ENCODE results near the gene AMBRA1. TPM values are rescaled to one million over a fixed set of nuclear protein-coding genes. Genes with fewer than 3 reads are reported as not detected.
"Not testable (repeated sequence)": the region's sequence is repeated elsewhere in the genome, so short reads cannot be mapped to it uniquely, and the experiment has no call there.

The AMBRA1 gene
- total RNA-seq, 2 donors from 2014 or later, result 56.2 to 60.7 TPM

GRCh38 chr11:46379482-46380293 lies 214.1 kb downstream of the AMBRA1 start:
- DNase-seq (ENCODE audit: low spot score); intact Hi-C loops (cut with DNase I); H3K36me3 ChIP-seq; H3K4me1 ChIP-seq (replicated peaks); H3K27me3 ChIP-seq (replicated peaks; ENCODE audit: insufficient read depth); H3K9me3 ChIP-seq: not testable (repeated sequence)
- Histone ChIP-seq H3K4me3 (peak overlapping the region in 1 of 2 donors; percentile 58), H3K27ac (peak overlapping the region; percentile 84 to 86)
- 41% methylated on average over 24 of the region's 36 CpGs for WGBS
- peak; percentile 35 for TF ChIP-seq POLR2A (IDR thresholded peaks at IDR 0.05)

- H3K4me1 ChIP-seq (replicated peaks), result peaks cover 7% of the 10 kb centered on the region
- H3K4me3 ChIP-seq, result no peak overlapping the region
- H3K9me3 ChIP-seq, result no peaks in the 10 kb centered on the region
- DNase-seq (ENCODE audit: low spot score), result no peak
- H3K36me3 ChIP-seq, result peaks cover 4 to 13% of the 10 kb centered on the region in 2 donors
- intact Hi-C loops (cut with DNase I), result no loop called here
- TF ChIP-seq CTCF (IDR thresholded peaks at IDR 0.05) (no peak), POLR2A (IDR thresholded peaks at IDR 0.05) (no peak), POLR2AphosphoS5 (IDR thresholded peaks at IDR 0.05) (no peak)
- WGBS, result 73% methylated on average over 20 of the region's 20 CpGs
- peak overlapping the region in 1 of 2 donors; percentile 86 for H3K27ac ChIP-seq
- no peaks in the 10 kb centered on the region for H3K27me3 ChIP-seq (replicated peaks; ENCODE audit: insufficient read depth)
Observed at GRCh38 chr11:46378811-46379481, 214.9 kb downstream of the AMBRA1 start.

GRCh38 chr11:46378296-46378695 lies 215.5 kb downstream of the AMBRA1 start:
- TF ChIP-seq POLR2A (IDR thresholded peaks at IDR 0.05), result no peak
- no peak for TF ChIP-seq POLR2AphosphoS5 (IDR thresholded peaks at IDR 0.05)
- TF ChIP-seq CTCF (IDR thresholded peaks at IDR 0.05), result no peak
- Histone ChIP-seq H3K27ac (no peak overlapping the region), H3K36me3 (peaks cover 4 to 13% of the 10 kb centered on the region in 2 donors), H3K4me1 (replicated peaks) (peaks cover 7% of the 10 kb centered on the region), H3K9me3 (no peaks in the 10 kb centered on the region), H3K27me3 (replicated peaks; ENCODE audit: insufficient read depth) (no peaks in the 10 kb centered on the region), H3K4me3 (no peak overlapping the region)
- no peak for DNase-seq (ENCODE audit: low spot score)
- 78% methylated on average over 10 of the region's 10 CpGs for WGBS
- intact Hi-C loops (cut with DNase I), result no loop called here

GRCh38 chr11:46377831-46378230 lies 216.0 kb downstream of the AMBRA1 start:
- DNase-seq (ENCODE audit: low spot score), result no peak
- intact Hi-C loops (cut with DNase I), result no loop called here
- Histone ChIP-seq H3K4me1 (replicated peaks) (peaks cover 7% of the 10 kb centered on the region), H3K27ac (no peak overlapping the region), H3K36me3 (peaks cover 4 to 13% of the 10 kb centered on the region in 2 donors), H3K4me3 (no peak overlapping the region), H3K27me3 (replicated peaks; ENCODE audit: insufficient read depth) (no peaks in the 10 kb centered on the region), H3K9me3 (no peaks in the 10 kb centered on the region)
- WGBS, result 92% methylated on average over 5 of the region's 5 CpGs
- TF ChIP-seq CTCF (IDR thresholded peaks at IDR 0.05) (no peak), POLR2A (IDR thresholded peaks at IDR 0.05) (no peak), POLR2AphosphoS5 (IDR thresholded peaks at IDR 0.05) (no peak)

- Histone ChIP-seq H3K4me3 (no peak overlapping the region), H3K9me3 (no peaks in the 10 kb centered on the region), H3K4me1 (replicated peaks) (peaks cover 3% of the 10 kb centered on the region), H3K36me3 (peaks cover 4 to 13% of the 10 kb centered on the region in 2 donors), H3K27ac (no peak overlapping the region), H3K27me3 (replicated peaks; ENCODE audit: insufficient read depth) (no peaks in the 10 kb centered on the region)
- WGBS, result 95% methylated on average over 11 of the region's 11 CpGs
- intact Hi-C loops (cut with DNase I), result no loop called here
- TF ChIP-seq CTCF (IDR thresholded peaks at IDR 0.05) (no peak), POLR2A (IDR thresholded peaks at IDR 0.05) (no peak)
- DNase-seq (ENCODE audit: low spot score), result no peak
Observed at GRCh38 chr11:46377290-46377689, 216.5 kb downstream of the AMBRA1 start.

Data from prostate gland (tissue), 2 donors.